BLaER1 (cell line): Measurements from ENCODE around the gene DCAKD.

ENCODE experiments used
- H3K27ac ChIP-seq: shearing (Covaris generic); formaldehyde crosslinking; 2 replicates; pipeline ENCODE4 v1.8.1; 2022
- H3K27me3 ChIP-seq: shearing (Covaris generic); formaldehyde crosslinking; 2 replicates; pipeline ENCODE4 v1.8.1; 2022
- H3K36me3 ChIP-seq: shearing (Covaris generic); formaldehyde crosslinking; 2 replicates; pipeline ENCODE4 v1.8.1; 2022
- H3K4me1 ChIP-seq: shearing (Covaris generic); formaldehyde crosslinking; 2 replicates; pipeline ENCODE4 v1.8.1; 2022
- H3K4me2 ChIP-seq: shearing (Covaris generic); formaldehyde crosslinking; 2 replicates; pipeline ENCODE4 v1.8.1; 2022
- H3K4me3 ChIP-seq: shearing (Covaris generic); formaldehyde crosslinking; 2 replicates; pipeline ENCODE4 v1.8.1; 2022
- H3K9ac ChIP-seq: shearing (Covaris generic); formaldehyde crosslinking; 2 replicates; pipeline ENCODE4 v1.8.1; 2022
- H3K9me3 ChIP-seq: shearing (Covaris generic); formaldehyde crosslinking; 2 replicates; pipeline ENCODE4 v1.8.1; 2022
- H4K20me1 ChIP-seq: shearing (Covaris generic); formaldehyde crosslinking; 2 replicates; pipeline ENCODE4 v1.8.1; 2022
- Cebpa-rat ChIP-seq: shearing (Covaris generic); IDR thresholded peaks from 2 replicates; pipeline ENCODE4 v1.8.1; 2022

DCAKD gene

DNA sequence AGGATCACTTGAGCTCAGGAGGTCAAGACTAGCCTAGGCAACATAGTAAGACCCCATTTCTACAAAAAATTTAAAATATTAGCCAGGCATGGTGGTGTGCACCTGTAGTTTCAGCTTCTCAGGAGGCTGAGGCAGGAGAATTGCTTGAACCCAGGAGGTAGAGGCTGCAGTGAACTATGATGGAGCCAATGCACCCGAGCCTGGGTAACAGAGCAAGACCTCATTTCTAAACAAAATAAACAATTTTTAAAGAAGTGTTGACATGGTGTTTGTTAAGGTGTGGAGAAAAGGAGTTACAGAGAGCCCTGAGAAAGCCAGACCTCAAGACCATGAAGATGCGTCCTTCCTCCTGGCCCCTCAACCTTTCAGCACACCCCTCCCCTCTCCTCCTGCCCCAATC, 45.7 kb downstream of the DCAKD start:
- no peak for TF ChIP-seq Cebpa-rat

DNA sequence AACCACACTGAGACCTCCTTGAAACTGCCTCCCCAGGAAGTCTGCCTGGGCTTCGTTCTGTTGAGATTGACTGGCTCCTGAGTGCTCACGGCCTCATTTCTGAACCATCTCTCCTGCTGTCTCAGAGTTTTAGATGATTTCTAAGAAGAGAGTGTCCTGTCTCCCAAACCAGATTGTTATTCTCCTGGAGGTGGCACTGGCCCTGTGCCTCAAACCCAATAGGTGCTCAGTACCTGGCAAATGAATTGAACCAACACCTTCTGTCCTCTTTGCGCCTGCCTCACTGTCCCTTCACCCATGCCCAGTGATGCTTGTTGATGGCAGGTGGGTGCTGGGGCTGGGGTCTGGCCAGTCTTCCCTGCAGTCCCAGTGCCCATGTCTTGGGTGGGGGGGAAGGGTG, 47.0 kb downstream of the DCAKD start:
- H3K4me2 ChIP-seq = no peak overlapping the region

More for the DNA sequence above, 45.7 kb downstream of the DCAKD start:
- Histone ChIP-seq H4K20me1 (no peaks in the 10 kb centered on the region), H3K4me1 (peaks cover 20% of the 10 kb centered on the region), H3K27ac (no peak overlapping the region), H3K27me3 (no peaks in the 10 kb centered on the region), H3K9ac (no peak overlapping the region), H3K36me3 (no peaks in the 10 kb centered on the region), H3K9me3 (no peaks in the 10 kb centered on the region), H3K4me3 (no peak overlapping the region), H3K4me2 (no peak overlapping the region)

DNA sequence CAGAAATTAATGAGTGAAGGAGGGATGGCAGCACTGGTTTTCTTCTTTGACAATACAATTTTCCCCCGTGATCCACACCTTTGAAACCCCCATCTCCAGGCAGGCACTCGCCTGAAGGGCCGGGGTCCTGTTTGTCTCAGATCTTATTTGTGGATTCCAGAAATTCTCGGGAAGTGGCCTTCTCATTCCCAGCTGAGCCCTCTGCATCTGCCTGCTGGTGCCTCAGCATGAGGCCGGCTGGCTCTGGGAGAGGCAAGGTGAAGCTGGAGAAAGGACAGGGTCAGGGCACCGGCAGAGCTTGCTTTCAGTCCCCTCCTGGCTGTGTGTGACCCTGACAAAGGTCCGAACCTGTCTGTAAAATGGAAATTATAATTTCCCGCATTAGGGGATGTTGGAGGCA, 47.6 kb downstream of the DCAKD start:
- TF ChIP-seq Cebpa-rat = no peak
- H3K27me3 ChIP-seq = no peaks in the 10 kb centered on the region
- peak overlapping the region; percentile 57 for H3K4me2 ChIP-seq
- no peak overlapping the region; the same call in 1 of the 2 replicates for H3K27ac ChIP-seq
- H3K36me3 ChIP-seq = no peaks in the 10 kb centered on the region
- no peak overlapping the region for H3K4me3 ChIP-seq
- H3K4me1 ChIP-seq = peaks cover 20% of the 10 kb centered on the region
- no peak overlapping the region for H3K9ac ChIP-seq
- H4K20me1 ChIP-seq = no peaks in the 10 kb centered on the region
- peaks cover 14% of the 10 kb centered on the region for H3K9me3 ChIP-seq

More for the DNA sequence above, 47.0 kb downstream of the DCAKD start:
- H3K9me3 ChIP-seq = peaks cover 10% of the 10 kb centered on the region
- no peak for TF ChIP-seq Cebpa-rat
- no peaks in the 10 kb centered on the region for H3K36me3 ChIP-seq
- no peak overlapping the region for H3K27ac ChIP-seq
- no peaks in the 10 kb centered on the region for H3K27me3 ChIP-seq
- H3K9ac ChIP-seq = no peak overlapping the region
- H3K4me1 ChIP-seq = peaks cover 20% of the 10 kb centered on the region
- H3K4me3 ChIP-seq = no peak overlapping the region
- no peaks in the 10 kb centered on the region for H4K20me1 ChIP-seq

DNA sequence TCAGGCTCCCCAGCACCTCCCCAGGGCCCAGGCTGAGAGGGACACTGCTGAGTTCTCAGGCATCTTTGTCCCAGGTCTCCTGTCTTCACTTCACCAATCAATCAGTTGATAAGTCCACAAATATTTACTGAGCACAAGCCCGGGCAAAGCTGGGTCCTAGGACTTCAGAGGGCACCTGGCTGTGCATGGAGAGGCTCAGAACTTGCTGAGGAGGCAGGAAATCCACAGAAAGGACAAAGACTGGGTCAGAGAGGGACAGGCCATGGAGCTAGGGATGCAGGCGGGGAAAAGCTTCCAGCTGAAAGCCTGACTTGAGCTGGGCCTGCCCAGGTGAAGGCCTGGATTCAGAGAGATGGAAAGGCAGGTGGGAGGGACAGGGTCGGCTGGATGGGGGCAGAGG, 50.1 kb downstream of the DCAKD start:
- peaks cover 22% of the 10 kb centered on the region for H3K9me3 ChIP-seq
- no peak for TF ChIP-seq Cebpa-rat
- no peaks in the 10 kb centered on the region for H4K20me1 ChIP-seq
- H3K27me3 ChIP-seq = no peaks in the 10 kb centered on the region
- H3K9ac ChIP-seq = no peak overlapping the region
- no peak overlapping the region for H3K4me3 ChIP-seq
- no peaks in the 10 kb centered on the region for H3K36me3 ChIP-seq
- no peak overlapping the region for H3K4me2 ChIP-seq
- H3K27ac ChIP-seq = no peak overlapping the region
- peaks cover 25% of the 10 kb centered on the region for H3K4me1 ChIP-seq

DNA sequence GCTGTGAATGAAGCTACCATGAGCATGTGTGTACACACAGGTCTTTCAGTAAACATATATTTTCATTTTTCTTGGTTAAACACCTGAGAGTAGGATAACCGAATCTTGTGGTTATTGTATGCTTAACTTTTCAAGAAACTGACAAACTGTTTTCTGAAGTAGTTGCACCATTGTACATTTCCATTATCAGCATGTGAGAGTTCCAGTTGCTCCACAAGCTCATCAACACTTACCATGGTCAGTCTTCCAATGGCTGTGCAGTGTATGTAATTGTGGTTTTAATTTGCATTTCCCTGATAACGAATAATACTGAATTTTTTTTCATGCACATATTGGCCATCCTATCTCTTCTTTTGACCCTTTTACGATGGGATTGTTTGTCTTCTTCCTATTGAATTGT, 52.0 kb downstream of the DCAKD start:
- Histone ChIP-seq H3K36me3 (no peaks in the 10 kb centered on the region), H3K4me1 (peaks cover 28% of the 10 kb centered on the region), H3K9ac (no peak overlapping the region), H3K4me3 (no peak overlapping the region), H3K9me3 (peaks cover 27% of the 10 kb centered on the region), H4K20me1 (no peaks in the 10 kb centered on the region), H3K27me3 (no peaks in the 10 kb centered on the region), H3K27ac (no peak overlapping the region), H3K4me2 (no peak overlapping the region)
- TF ChIP-seq Cebpa-rat = no peak

DNA sequence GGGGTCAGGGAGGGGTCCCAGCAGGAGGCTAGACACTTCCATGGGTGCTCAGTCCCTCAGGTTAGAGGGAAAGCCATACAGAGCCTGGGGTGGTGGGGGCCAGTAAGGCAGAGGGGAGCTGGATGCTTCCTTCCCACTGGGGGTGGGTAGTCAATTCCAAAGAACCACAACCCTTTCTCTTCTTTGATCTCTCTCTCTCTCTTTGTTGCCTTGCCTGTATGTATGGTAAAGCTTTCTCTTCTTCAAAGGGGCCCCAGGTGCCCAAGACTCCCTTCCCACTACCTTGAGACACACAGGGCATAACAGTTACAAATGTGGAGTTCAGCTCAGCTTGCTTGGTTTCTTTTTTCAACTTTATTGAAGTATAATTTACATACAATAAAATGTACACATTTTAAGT, 52.8 kb downstream of the DCAKD start:
- no peak for TF ChIP-seq Cebpa-rat
- no peak overlapping the region for H3K4me3 ChIP-seq
- no peak overlapping the region for H3K9ac ChIP-seq

DNA sequence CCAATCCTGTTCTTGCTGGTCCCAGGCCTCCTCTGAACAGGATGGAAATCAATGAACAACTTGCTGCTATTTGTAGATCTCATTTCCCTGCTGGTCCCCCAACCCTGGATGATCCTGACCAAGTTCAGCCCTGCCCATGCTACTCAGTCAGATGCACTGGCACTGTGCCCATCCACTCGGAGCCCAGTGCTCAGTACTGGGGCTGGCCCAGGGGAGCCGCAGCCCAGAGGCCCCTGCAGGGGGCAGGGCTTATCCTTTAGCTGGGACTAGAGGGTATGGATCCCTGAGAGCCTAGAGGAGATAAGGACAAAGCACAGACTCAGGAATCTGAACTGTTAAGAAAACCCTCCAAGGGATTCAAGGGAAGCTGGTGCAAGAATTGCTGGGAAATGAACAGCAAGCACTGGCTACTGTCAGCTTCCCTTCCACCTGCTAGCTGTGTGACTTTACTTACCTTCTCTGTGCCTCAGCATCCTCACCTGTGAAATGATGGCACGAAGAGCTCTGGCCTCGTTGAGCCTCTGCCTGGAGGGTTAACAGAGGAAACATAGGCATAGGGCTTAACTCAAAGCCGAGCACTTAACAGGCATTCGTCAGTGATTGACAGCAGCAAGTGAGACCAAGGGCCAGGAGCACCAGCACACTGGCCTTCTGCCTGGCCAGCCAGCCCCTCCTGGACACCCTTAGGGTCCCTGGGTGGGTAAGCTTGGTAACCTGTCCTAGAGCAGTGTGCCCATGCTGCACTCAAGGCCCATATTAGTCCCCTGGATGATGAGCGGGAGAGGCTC, 53.5 kb downstream of the DCAKD start:
- no peak for TF ChIP-seq Cebpa-rat
- H3K4me2 ChIP-seq = no peak overlapping the region
- H3K4me3 ChIP-seq = no peak overlapping the region
- H3K27me3 ChIP-seq = no peaks in the 10 kb centered on the region
- H3K4me1 ChIP-seq = peaks cover 13% of the 10 kb centered on the region
- H3K9me3 ChIP-seq = peaks cover 27% of the 10 kb centered on the region
- H3K36me3 ChIP-seq = no peaks in the 10 kb centered on the region
- no peak overlapping the region for H3K9ac ChIP-seq
- H4K20me1 ChIP-seq = no peaks in the 10 kb centered on the region
- H3K27ac ChIP-seq = no peak overlapping the region

More for the DNA sequence above, 52.8 kb downstream of the DCAKD start:
- H3K36me3 ChIP-seq = no peaks in the 10 kb centered on the region
- peaks cover 27% of the 10 kb centered on the region for H3K9me3 ChIP-seq
- H3K4me2 ChIP-seq = no peak overlapping the region
- no peak overlapping the region for H3K27ac ChIP-seq
- H3K27me3 ChIP-seq = no peaks in the 10 kb centered on the region
- H3K4me1 ChIP-seq = peaks cover 20% of the 10 kb centered on the region
- no peaks in the 10 kb centered on the region for H4K20me1 ChIP-seq

DNA sequence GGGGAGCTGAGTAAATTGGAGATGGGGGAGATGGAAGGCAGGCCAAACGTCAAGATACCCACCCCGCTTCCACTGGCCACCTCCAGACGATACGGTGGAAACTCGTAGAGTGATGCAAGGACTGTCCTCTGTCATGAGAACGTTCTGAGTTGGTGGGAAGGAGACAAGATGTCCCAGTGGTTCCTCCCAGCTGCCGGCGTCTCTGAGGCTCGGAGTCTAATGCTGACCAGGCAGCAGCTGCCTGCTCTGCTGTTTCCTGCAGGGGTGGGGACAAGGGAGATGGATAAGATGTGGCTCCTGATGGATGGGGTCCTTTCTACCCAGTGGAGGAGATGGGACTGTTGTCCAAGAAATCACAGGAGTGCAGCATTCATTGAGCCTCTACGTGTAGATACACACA, 55.1 kb downstream of the DCAKD start:
- no peaks in the 10 kb centered on the region for H3K27me3 ChIP-seq
- no peak overlapping the region for H3K27ac ChIP-seq
- H4K20me1 ChIP-seq = no peaks in the 10 kb centered on the region
- H3K36me3 ChIP-seq = no peaks in the 10 kb centered on the region
- peaks cover 27% of the 10 kb centered on the region for H3K9me3 ChIP-seq
- no peak overlapping the region for H3K4me3 ChIP-seq
- peaks cover 9% of the 10 kb centered on the region for H3K4me1 ChIP-seq
- TF ChIP-seq Cebpa-rat = no peak
- no peak overlapping the region for H3K9ac ChIP-seq
- H3K4me2 ChIP-seq = no peak overlapping the region

DNA sequence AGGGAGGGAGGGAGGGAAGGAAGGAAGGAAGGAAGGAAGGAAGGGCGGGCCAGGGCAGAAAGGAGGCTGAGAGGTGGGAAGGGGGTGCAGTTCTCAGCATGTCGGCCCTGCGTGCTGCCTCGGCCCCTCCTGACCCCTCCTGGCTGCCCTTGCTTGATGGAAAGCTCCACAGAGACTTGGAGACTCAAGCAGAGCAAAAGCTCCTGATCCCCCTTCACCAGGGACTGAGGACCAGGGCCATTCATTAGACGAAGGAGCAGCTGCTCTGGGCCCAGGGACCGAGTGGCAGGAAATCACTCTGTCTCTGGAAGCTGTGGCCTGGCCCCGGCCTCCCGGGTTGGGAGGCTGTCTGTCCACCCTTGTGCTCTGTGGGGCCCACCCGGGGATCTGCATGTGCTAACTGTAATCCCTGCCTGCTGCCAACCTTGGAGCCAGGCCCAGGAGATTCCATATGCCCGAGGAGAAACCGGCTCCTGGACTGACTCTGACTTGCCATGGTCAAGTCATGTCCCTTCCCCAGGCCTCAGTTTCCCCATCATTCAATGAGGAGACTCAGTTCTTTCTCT, 55.9 kb downstream of the DCAKD start:
- Histone ChIP-seq H3K27ac (no peak overlapping the region), H3K4me2 (peak overlapping the region; percentile 17; the same call in 1 of the 2 replicates), H3K9ac (no peak overlapping the region), H3K4me3 (no peak overlapping the region), H3K4me1 (peaks cover 9% of the 10 kb centered on the region), H3K9me3 (peaks cover 27% of the 10 kb centered on the region), H3K27me3 (no peaks in the 10 kb centered on the region), H4K20me1 (no peaks in the 10 kb centered on the region), H3K36me3 (no peaks in the 10 kb centered on the region)
- TF ChIP-seq Cebpa-rat = no peak

DNA sequence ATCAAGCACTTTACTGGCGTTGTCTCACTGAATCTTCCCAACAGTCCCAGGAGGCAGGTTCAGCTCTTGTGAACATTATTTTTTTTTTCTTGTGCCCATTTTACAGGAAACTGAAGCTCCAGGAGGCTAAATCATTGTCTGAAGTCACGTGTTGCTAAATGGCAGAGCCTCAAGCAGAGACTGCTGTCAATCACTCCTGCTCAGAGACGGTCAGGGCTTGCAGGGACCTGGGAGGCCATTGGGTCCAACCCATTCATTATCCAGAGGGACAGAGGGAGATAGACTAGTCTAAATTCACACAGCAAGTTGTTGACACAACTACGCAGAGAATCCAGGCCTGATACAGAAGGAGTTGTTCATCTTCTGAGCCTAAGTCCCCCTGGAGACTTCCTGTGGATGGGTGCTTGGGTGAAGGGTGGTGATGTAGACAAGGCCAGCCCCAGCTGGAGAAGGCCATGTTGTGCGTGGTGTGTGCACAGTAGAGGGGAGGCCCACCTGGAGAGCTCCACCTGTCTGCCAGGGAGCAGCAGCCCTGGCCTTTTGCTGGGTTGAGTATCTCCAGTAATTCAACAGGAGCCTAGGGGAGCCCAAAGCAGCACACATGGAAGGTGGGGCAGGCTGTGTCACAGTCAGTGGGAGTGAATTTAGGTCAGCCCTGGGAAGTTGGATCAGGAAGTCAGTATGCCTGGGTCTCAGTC, 59.0 kb downstream of the DCAKD start:
- H3K27me3 ChIP-seq = peaks cover 13% of the 10 kb centered on the region; the same call in 1 of the 2 replicates
- H3K9me3 ChIP-seq = peaks cover 5% of the 10 kb centered on the region; the same call in 1 of the 2 replicates
- no peak overlapping the region for H3K27ac ChIP-seq
- TF ChIP-seq Cebpa-rat = no peak
- H3K9ac ChIP-seq = no peak overlapping the region
- no peaks in the 10 kb centered on the region for H3K36me3 ChIP-seq
- H3K4me2 ChIP-seq = no peak overlapping the region
- no peaks in the 10 kb centered on the region for H4K20me1 ChIP-seq
- no peak overlapping the region for H3K4me3 ChIP-seq
- peaks cover 33% of the 10 kb centered on the region for H3K4me1 ChIP-seq
